Activated CD4-positive, alpha-beta T cell treated with anti-CD3 and anti-CD28 coated beads, Interleukin-2, Interleukin-6, amounts not matched to agents 100 ng/mL and 50 ng/mL, durations not matched to agents 16 hours and 8 hours (primary cell): ENCODE results near the gene GTF2F1.
"Not testable (repeated sequence)": the region's sequence is repeated elsewhere in the genome, so short reads cannot be mapped to it uniquely, and the experiment has no call there.

Experiments
- DNase-seq: peaks from one replicate; pipeline ENCODE4 v3.0.0-alpha.2; 2020

The GTF2F1 gene

DNA sequence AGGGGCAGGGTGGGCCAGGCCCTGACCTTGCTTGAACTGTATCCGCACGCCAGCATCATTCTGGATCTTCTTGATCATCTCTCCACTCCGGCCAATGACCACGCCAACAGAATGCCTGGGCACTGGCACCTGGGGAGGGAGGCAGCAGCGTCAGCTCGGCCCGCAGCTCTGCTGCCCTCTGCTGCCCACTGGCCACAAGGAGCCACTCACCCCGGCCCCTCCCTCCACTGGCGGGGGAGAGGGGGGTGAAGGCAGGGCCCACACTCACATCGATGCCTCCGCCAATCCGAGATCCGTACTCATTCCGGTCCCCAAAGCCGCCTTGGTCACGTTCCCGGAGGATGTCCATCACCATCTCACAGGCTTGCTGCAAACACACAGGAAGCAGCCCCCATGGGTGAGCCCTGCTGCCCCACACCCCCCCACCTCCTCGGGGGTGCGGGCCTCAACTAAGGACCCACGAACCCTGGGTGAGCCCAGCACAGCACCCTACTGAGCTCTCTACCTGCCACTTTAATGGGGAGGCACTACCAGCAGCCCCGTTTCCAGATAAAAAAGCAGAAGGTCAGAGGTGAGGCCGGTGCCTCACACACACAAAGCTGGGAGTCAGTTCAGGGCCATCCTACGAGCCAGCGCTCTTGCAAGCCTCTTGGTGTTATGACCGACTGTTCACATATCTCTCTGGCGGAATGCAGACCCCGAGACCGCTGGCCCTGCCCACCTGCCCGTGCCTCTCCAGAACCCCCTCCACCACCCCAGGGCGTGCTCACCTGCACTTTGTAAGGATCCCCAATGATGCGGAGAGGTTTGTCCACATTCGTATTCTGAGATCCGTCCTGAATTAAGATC is 25.0 kb upstream of the GTF2F1 start:
- DNase-seq: no peak

DNA sequence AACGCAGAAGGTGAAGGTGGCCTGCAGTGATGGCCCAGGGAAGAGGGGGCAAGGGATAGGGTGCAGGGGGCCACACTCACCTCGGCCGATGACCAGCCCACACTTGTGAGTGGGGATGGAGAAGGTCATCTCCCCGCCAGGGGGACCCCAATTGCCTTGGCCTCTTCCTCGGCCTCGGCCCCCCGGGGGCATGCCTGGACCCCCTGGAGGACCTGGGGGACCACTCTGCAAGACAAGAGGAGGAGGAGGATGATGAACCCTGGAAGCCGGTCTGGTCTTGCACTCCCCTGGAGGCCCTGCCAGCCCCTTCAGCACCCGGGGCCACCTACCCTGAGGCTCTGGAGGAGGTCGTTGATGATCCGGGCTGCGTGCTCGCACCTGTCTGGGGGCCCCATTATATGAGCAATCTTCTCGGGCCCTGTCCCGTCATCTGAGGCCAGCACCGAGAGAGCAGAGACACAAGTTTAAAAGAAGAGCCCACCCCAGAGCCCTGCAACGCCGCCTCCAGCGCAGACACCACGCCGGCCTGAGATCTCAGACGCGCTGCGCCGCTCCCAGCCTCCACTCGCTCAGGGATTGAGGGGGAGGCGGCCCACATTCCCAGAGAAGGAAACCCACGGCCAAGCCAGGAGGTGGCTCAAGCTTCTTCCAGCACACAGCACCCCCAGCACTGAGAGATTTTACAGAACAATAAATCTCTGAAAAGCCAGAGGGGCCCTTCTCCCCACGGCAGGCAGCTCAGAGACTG is 23.9 kb upstream of the GTF2F1 start:
- DNase-seq: no peak

DNA sequence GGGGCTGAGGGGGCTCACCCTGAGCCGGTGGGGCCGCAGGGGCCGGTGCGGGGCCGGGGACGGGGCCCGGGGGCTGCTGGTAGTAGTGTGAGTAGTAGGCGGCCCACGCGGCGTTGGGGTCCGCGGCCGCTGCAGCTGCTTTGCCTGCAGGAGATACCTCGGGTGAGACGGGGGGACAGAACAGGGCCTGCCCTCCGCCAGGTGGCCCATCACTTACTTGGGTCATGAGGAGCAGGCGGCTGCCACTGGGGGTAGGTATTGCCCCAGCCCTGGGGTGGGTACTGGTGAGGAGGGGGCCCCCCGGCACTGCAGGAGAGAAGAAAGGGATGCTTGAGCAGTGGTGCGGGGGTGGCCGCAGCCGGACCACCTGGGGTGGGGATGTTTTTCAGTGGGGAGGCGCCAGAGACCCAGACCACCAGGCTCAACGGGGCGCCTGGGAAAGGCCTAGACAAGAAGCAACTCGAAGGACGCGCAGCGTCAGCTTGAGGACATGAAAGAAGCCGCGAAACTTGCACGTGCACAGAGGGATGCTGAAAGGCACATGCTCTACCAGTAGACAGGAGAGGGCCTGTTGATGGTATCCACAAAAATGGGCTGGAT is 22.7 kb upstream of the GTF2F1 start:
- DNase-seq: no peak

DNA sequence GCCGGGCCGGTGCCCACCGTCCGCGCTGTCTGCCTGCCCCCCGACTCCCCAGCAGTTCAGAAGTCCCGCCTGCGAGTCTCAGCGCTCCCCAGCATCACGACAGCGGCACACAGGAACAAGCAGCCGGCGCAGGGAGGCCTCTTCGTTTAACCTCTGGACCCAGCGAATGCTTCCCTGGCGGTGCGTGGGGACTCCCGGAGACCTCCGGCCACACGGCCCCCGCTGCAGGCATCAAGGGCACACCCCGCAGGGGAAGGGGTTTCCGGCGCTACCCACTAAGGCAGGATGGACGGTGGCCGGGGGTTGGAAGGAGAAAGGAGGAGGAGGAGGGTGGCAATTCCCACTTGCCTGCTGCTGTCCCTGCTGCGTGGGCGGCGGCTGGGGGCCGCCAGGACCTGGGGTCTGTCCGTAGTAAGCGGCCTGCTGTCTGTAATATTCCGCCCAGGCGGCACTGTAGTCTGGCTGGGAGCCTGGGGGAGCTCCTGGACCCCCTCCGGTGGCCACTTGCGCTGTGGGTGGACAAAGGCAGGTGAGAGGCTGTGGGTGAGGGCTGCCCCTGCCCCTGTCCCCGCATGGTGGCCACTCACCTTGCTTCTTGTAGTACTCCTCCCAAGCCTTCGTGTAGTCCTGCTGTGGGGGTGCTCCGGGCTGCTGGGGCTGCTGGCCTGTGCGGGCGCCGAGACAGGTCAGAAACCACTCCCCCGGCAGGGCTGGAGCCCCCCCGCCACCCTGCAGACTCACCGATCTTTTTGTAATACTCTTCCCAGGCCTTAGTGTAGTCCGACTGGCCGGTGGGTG is 22.0 kb upstream of the GTF2F1 start:
- DNase-seq: no peak

DNA sequence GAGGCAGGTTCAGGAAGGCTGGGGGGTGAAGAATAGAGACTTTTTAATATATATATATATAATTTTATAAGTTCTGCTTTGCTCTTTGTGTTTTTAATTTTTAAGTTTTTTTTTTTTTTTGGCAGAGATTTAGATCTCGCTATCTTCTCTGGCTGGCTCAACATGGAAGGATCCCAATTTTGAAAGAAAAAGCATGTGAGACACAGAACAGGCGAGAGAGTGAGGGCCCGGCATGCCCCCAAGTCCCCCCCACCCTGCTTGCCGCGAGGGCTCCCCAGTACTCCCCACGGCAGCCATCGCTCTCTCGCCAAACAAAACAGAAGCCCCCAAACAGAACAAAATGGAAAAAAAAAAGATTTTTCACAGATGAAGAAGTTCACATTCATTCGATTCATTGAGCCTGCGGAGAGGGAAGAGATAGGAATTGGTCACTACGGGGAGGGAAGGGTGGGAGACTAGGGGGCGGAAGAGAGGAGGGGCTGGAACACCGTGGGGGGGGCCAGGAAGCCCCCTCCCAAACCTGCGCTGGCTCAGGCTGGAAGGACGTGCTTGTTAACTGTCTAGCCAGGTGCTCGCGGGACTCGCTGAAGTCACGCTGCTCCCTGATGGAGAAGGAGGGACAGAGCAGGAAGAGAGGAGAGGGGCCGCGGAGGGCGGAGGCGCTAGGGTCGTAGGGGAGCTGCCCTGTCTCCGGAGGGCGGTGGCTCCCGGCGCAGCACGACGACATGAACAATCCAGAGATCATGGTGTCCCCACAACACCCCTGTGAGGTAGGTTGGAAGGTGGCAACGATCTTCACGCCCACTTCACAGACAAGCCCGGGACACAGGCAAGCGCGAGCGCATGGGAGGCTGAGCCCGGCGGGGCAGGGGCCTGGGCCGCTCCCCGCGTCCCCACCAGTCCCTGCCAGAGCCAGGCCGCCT is 21.0 kb upstream of the GTF2F1 start:
- DNase-seq: no peak

DNA sequence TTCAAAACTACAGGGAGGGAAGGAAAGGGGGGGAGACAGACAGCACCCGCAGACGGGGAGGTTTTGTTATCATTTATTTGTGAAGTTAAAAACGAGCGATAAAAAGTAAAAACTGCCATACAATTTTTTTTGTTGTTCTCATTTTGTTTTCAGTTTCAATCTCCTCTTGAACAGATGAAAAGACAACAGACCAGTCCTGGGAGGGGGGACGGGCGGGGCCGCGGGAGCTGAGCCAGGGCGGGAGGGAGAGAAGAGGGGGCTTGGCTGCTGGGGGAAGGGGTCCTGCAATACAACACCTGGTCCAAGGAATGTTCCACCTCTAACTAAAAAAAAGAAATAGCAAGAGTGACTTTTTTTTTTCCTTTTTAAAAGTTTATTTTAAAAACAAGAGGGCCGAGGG is 20.3 kb upstream of the GTF2F1 start:
- DNase-seq: no peak

DNA sequence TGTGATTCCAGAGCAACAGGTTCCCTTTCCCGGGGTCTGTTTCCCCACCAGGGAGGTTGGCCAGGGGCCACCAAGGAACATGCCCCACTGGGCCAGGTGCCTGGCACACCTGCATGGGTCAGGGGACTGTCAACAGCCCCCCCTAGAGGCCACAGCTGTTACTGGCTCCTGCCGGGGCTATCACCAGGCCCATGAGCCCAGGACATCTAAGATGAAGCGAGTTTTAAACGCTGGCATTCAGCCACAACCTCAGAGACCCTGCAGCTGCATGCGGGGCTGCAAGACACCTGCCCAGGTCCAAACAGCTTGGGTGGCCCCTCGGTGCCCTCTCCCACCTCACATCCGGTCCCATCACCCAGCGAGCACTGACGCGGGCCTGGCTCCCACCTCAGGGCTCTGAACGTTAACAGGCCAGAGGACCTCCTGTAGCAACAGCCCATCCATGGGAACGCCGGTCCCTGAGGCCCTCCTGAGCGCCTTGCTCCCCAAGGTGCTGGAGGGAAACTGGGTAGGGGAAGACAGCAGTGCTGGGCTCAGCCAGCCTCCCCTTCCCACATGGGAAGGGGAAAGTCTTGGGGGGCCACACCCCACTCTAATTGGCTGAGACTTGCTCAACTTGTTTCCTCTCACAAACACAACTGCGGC is 19.6 kb upstream of the GTF2F1 start:
- DNase-seq: peak; percentile 56

DNA sequence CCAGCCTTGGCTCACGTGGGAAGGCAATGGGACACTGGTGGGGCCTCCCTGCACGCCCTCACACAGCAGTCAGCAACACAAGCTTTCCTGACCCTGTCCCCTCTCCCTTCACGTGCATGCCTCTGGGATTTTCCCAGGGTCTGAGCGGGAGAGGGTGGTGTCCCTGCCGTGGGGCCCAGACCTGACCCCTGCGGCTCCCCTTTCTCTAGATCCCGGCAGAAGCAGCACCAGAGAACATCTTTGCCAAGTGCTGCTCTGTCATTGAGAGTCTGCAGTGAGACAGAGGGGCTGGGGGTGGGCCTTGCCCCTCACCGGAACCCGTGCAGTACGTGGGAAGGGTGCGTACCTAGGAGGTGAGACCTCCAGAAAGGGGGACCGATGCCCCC is 19.1 kb upstream of the GTF2F1 start:
- DNase-seq: no peak

DNA sequence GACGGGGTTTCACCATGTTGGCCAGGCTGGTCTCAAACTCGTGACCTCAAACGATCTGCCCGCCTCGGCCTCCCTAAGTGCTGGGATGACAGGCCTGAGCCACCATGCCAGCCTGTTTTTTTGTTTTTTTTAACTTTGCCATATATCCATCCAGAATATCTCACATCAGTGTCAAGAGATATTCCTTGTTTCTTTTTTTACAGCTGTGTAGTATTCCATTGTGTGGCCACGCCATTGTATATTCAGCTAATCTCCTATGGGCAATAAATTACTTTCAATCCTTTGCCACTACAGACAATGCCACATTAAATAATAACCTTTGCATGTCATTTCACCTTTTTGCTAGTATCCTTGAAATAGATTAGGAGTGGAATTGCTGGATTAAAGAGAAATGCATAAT is 16.4 kb upstream of the GTF2F1 start:
- no peak for DNase-seq

DNA sequence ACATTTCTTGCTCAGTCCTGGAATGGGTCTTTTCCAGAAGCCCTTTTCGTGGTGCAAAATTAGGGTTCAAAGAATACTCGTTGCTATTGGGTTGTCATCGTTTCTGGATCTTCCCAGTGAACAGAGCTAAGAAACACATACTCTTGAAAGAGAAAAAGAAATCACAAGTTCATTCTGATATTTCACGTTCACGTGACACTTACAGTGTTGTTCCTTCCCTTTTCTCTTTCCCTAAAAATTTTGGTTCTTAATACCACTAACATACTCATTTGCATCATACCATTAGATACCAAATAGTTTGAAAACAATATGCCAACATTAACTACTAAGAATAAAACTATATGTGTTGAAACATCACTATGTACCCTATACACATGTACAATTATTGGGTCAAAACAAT is 13.4 kb upstream of the GTF2F1 start:
- no peak for DNase-seq

DNA sequence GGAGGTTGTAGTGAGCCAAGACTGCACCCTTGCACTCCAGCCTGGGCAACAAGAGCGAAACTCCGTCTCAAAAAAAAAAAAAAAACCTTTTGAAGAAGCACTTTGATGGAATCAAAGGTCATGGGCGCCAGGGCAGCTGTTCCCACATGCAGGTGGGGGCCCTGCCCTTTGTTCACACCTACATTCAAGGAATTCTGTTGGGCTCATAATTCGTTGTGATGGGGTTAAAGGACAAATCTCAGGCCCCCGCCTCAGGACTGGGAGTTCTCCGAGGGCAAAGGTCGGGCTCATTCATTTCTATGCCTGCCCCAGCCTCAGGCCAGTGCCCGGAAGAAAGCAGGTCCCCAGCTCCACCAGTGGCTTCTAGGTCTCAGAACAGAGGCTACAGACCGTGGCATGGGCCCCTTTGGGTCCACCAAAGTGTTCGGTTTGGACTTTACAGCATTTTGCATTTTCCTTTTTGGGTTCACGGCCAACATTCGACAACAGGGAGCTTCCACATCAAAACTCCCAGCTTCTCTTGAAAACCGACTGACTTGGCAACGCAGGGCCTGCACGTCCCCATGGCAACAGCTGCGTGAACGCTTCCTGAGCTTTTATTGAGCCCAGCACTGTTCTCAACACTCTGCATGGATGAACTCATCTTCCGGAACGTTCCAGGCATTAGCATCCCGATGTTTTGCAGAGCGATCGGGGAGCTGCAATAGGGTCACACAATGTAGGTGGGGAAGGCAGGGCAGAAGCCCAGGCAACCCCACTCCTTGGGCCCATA is 10.1 kb upstream of the GTF2F1 start:
- no peak for DNase-seq

DNA sequence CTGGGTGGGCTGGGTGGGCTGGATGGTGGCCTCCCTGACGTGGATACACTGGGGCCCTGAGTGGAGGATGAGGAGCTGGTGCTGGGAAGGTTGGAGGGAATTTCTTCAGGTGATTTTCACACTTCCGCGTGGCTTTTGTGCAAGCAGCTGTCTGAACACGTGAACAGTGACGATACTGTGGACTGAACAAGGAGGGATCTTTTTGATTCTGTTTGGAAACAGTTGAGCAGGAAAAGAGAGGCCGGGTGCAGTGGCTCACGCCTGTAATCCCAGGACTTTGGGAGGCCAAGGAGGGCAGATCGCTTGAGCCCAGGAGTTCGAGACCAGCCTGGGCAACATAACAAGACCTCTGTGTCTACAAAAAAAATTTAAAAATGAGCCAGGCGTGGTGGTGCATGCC is 9.1 kb upstream of the GTF2F1 start:
- DNase-seq: no peak

DNA sequence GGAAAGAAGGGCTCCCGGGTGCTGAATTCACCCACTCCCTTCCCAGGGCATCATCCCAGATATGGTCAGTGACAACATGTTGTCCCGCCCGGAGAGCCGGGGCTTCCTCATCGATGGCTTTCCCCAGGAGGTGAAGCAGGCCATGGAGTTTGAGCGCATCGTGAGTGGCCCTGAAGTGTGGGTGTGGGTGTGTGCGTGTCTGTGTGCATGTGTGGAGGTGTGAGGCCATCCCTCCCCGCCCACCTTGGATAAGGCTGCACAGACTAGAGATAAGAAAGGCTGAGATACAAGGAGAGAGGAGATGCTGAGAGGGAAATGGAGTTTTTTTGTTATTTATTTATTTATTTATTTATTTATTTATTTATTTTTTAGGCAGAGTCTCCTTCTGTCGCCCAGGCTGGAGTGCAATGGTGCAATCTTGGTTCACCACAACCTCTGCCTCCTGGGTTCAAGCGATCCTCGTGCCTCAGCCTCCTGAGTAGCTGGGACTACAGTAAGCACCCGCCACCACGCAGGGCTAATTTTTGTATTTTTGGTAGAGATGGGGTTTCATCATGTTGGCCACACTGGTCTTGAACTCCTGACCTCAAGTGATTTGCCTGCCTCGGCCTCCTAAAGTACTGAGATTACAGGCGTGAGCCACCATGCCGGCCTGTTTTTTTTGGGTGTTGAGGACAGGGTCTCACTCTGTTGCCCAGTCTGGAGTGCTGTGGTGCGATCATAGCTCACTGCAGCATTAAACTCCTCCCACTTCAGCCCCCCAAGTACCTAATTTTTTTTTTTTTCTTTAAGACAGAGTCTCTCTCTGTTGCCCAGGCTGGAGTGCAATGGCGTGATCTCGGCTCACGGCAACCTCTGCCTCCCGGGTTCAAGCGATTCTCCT is 7.3 kb upstream of the GTF2F1 start:
- DNase-seq: not testable (repeated sequence)

DNA sequence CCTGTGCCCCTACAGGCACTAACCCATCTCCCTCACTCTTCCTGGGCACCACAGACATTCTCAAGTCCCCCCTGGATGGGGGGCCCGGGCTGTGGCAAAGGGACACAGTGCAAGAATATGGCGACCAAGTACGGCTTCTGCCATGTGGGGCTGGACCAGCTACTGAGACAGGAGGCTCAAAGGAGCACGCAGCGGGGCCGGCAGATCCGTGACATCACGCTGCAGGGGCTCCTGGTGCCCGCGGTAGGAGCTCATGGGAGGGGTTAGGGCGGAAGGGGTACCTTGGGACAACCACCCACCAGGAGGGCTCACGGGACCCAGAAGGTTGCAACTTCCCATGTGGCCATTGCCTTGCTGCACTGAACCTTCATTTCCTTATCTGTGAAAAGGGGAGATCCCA is 3.3 kb upstream of the GTF2F1 start:
- no peak for DNase-seq

DNA sequence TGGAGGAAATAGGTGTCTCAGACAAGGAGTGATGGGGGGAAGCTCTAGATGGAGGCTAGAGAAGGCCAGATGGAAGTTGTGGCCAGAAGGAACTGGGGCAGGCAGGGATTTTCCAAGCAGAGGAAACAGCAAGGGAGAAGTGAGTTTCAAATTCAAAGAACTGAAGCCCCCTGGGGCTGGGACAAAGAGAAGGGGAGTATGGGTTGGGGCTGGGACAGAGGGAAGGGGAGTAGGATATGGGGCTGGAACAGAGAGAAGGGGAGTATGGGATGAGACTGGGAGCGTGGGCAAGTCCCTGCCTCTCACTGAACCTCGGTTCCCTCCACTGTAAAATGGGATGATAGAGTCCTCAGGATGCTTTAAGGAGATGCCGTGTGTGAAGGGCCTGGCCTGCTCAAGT is 1.9 kb upstream of the GTF2F1 start:
- DNase-seq: no peak

DNA sequence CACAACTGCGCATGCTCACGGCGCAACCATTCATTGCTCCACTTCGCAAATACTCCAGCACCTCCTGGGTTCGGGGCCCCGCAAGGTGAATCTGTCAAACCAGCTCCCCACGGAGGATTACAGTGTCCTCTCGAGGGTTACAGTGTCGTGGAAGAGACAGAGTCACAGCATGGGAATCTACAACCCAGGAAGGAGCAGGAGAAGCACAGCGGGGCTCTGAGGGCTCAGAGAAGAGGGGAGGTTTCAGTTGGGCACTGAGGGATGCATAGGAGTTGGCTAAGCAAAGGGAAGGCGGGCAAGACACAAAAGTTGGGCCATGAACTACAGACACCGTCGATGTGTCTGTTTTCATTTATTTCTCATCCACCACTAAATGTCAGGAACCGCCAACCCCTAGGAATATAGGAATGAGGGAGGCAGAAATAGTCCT is 1.0 kb upstream of the GTF2F1 start:
- DNase-seq: peak; percentile 82

DNA sequence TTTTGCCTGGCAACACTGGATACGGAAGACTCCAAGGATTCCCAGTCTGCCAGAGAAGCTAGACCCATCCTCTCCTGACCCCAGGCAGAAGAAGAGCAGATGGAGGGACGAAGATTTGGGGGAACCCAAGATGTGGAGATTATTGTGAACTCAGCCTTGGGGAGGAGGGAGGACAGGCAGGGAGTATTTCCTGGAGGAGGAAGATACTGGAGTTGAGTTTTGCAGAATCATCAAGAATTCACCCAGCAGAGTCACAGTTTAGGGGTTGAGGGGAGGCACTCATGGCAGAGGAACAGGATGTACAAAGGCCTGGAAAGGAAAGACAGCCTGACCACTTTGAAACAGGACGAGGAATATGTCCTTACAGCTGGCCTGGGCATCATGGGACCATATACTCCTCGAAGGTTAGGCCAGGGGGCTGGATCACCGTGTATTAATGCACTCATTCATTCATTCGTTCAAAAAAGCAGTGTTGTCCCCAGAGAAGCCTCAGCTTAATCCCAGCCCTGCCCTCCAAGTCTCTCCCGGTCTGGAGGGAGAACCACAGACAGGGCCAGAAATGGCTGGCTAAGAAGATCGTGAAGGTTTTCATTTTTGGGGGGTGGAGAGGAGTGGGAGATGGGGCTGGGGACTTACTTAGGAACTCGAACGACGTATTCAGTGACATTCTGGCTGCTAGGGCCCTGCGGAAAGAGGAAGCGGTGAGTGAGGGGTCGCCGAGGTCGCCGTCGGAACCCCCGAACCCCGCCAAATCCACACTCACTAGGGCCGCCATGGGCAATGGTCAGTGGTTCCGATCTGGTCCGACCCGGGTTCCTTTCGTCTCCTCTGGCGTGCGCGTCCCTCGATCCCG is 517 bp downstream of the GTF2F1 start:
- no peak for DNase-seq

DNA sequence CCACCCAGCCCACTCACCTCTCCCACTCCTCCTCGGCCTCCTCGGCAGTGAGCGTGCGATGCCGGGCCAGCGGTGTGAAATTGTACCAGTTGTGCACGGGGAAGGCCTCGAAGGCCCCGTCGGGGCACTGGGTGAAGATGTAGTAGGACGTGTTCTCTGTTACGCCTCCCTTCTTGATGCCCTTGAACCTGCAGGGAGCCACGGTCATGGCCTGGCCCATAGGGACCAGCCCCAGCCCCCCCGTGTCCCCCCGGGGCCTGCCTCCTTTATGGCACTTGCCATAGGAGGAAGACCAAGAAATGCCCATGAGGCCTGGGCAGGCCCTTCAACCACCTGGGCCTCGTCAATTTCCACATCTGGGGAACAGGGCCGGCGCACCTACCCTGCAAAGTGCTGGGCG is 5.6 kb downstream of the GTF2F1 start:
- no peak for DNase-seq

DNA sequence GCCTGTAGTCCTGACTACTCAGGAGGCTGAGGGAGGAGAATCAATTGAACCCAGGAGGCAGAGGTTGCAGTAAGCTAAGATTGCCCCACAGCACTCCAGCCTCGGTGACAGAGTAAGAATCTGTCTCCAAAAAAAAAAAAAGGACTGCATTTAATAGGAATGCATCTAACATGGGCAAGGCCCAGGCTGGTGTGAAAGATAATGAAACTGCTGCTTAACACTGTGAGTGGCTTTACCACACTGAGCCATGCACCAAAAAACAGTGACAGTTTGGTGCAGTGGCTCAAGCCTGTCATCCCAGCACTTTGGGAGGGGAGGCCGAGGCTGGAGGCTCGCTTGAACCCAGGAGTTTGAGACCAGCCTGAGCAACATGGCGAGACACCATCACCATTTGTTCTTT is 8.6 kb downstream of the GTF2F1 start:
- no peak for DNase-seq
